Activated T-helper 17 cell treated with anti-CD3 and anti-CD28 coated beads, Interleukin-2, amount 50 U/mL, for 72 hours (primary cell): ENCODE data around the gene SLC30A9. TPM values are rescaled to one million over a fixed set of nuclear protein-coding genes. Genes with fewer than 3 reads are reported as not detected.

ENCODE experiments used
- ATAC-seq: fragments of 150-1000 bp; cut with Tn5 transposase; replicated peaks from 2 replicates; pipeline ENCODE4 v1.10.0; 2021; ENCODE audit warnings: mild to moderate bottlenecking, moderate library complexity
- H3K27ac Mint-ChIP-seq: one replicate; pipeline ENCODE4 v1.8.0; 2022; ENCODE audit warnings: mixed read lengths
- H3K27me3 Mint-ChIP-seq: one replicate; pipeline ENCODE4 v1.8.0; 2022; ENCODE audit warnings: mixed read lengths
- H3K36me3 Mint-ChIP-seq: one replicate; pipeline ENCODE4 v1.8.0; 2022; ENCODE audit warnings: low read depth, mild to moderate bottlenecking, mixed read lengths
- H3K4me1 Mint-ChIP-seq: one replicate; pipeline ENCODE4 v1.8.0; 2022; ENCODE audit warnings: mixed read lengths
- H3K4me3 Mint-ChIP-seq: one replicate; pipeline ENCODE4 v1.8.0; 2022; ENCODE audit warnings: mild to moderate bottlenecking, mixed read lengths
- H3K9me3 Mint-ChIP-seq: one replicate; pipeline ENCODE4 v1.8.0; 2022; ENCODE audit warnings: mixed read lengths
- total RNA-seq, 2 donors: library from RNA; stranded (reverse); gene quantifications; one replicate each; pipeline ENCODE4 v1.2.3, GENCODE V29; 2022

SLC30A9 gene
- 10 to 100 TPM; 45.6 to 45.7 TPM for total RNA-seq

GRCh38 chr4:41990365-41991111 lies at the start of gene SLC30A9:
Gene SLC30A9 (plus strand): TSS chr4:41990530. CDS start chr4:41990652, 122 bp downstream.
- peak; percentile 98 for ATAC-seq
- Mint-ChIP-seq H3K27me3 (no peaks in the 10 kb centered on the region), H3K4me1 (peaks cover 7% of the 10 kb centered on the region), H3K4me3 (peak within 1 kb of the TSS; percentile 93), H3K36me3 (peaks cover 28% of the 10 kb centered on the region), H3K27ac (peak within 1 kb of the TSS; percentile 91), H3K9me3 (no peaks in the 10 kb centered on the region)

- Mint-ChIP-seq H3K4me3 (no peak overlapping the region), H3K27me3 (no peaks in the 10 kb centered on the region), H3K4me1 (peaks cover 10% of the 10 kb centered on the region), H3K36me3 (peaks cover 96% of the 10 kb centered on the region), H3K9me3 (no peaks in the 10 kb centered on the region), H3K27ac (no peak overlapping the region)
- no peak for ATAC-seq
Measured at GRCh38 chr4:41940834-41941233, 49.5 kb upstream of the SLC30A9 start.

- Mint-ChIP-seq H3K36me3 (peaks cover 98% of the 10 kb centered on the region), H3K4me1 (peaks cover 4% of the 10 kb centered on the region)
- no peak for ATAC-seq
Measured at GRCh38 chr4:41943506-41943905, 46.8 kb upstream of the SLC30A9 start.

GRCh38 chr4:41944089-41944488 lies 46.2 kb upstream of the SLC30A9 start:
- H3K36me3 Mint-ChIP-seq = peaks cover 98% of the 10 kb centered on the region
- H3K9me3 Mint-ChIP-seq = no peaks in the 10 kb centered on the region
- no peak overlapping the region for H3K27ac Mint-ChIP-seq
- peaks cover 4% of the 10 kb centered on the region for H3K4me1 Mint-ChIP-seq
- no peaks in the 10 kb centered on the region for H3K27me3 Mint-ChIP-seq
- no peak overlapping the region for H3K4me3 Mint-ChIP-seq
- no peak for ATAC-seq

More at GRCh38 chr4:41943506-41943905, 46.8 kb upstream of the SLC30A9 start:
- Mint-ChIP-seq H3K4me3 (no peak overlapping the region), H3K9me3 (no peaks in the 10 kb centered on the region), H3K27me3 (no peaks in the 10 kb centered on the region), H3K27ac (no peak overlapping the region)

- Mint-ChIP-seq H3K9me3 (no peaks in the 10 kb centered on the region), H3K36me3 (peaks cover 98% of the 10 kb centered on the region), H3K27me3 (no peaks in the 10 kb centered on the region), H3K4me3 (no peak overlapping the region), H3K27ac (no peak overlapping the region), H3K4me1 (no peaks in the 10 kb centered on the region)
- no peak for ATAC-seq
Measured at GRCh38 chr4:41949531-41949930, 40.8 kb upstream of the SLC30A9 start.

- Mint-ChIP-seq H3K36me3 (peaks cover 42% of the 10 kb centered on the region), H3K4me3 (no peak overlapping the region), H3K4me1 (no peaks in the 10 kb centered on the region), H3K27me3 (no peaks in the 10 kb centered on the region), H3K27ac (no peak overlapping the region), H3K9me3 (no peaks in the 10 kb centered on the region)
- ATAC-seq = no peak
Measured at GRCh38 chr4:41957634-41958033, 32.7 kb upstream of the SLC30A9 start.

- Mint-ChIP-seq H3K36me3 (no peaks in the 10 kb centered on the region), H3K4me3 (no peak overlapping the region), H3K4me1 (no peaks in the 10 kb centered on the region), H3K9me3 (peaks cover 1% of the 10 kb centered on the region), H3K27ac (no peak overlapping the region), H3K27me3 (no peaks in the 10 kb centered on the region)
- ATAC-seq = no peak
Measured at GRCh38 chr4:41963105-41963504, 27.2 kb upstream of the SLC30A9 start.

- no peaks in the 10 kb centered on the region for H3K27me3 Mint-ChIP-seq
- ATAC-seq = no peak
- H3K4me1 Mint-ChIP-seq = no peaks in the 10 kb centered on the region
- peaks cover 4% of the 10 kb centered on the region for H3K9me3 Mint-ChIP-seq
- no peaks in the 10 kb centered on the region for H3K36me3 Mint-ChIP-seq
- no peak overlapping the region for H3K27ac Mint-ChIP-seq
- H3K4me3 Mint-ChIP-seq = no peak overlapping the region
Measured at GRCh38 chr4:41964401-41964800, 25.9 kb upstream of the SLC30A9 start.

GRCh38 chr4:41967392-41967791 lies 22.9 kb upstream of the SLC30A9 start:
- Mint-ChIP-seq H3K4me1 (no peaks in the 10 kb centered on the region), H3K9me3 (peaks cover 4% of the 10 kb centered on the region), H3K4me3 (no peak overlapping the region), H3K27me3 (no peaks in the 10 kb centered on the region), H3K27ac (no peak overlapping the region), H3K36me3 (no peaks in the 10 kb centered on the region)
- no peak for ATAC-seq

GRCh38 chr4:41969671-41970070 lies 20.7 kb upstream of the SLC30A9 start:
- Mint-ChIP-seq H3K9me3 (peaks cover 4% of the 10 kb centered on the region), H3K36me3 (no peaks in the 10 kb centered on the region), H3K4me3 (no peak overlapping the region), H3K27ac (no peak overlapping the region), H3K4me1 (no peaks in the 10 kb centered on the region), H3K27me3 (no peaks in the 10 kb centered on the region)
- ATAC-seq = no peak

- Mint-ChIP-seq H3K27ac (no peak overlapping the region), H3K9me3 (no peaks in the 10 kb centered on the region), H3K27me3 (no peaks in the 10 kb centered on the region), H3K4me3 (no peak overlapping the region), H3K4me1 (no peaks in the 10 kb centered on the region), H3K36me3 (no peaks in the 10 kb centered on the region)
- peak; percentile 45 for ATAC-seq
Measured at GRCh38 chr4:41975341-41975740, 15.0 kb upstream of the SLC30A9 start.

- no peak for ATAC-seq
- Mint-ChIP-seq H3K4me3 (no peak overlapping the region), H3K27me3 (no peaks in the 10 kb centered on the region), H3K27ac (no peak overlapping the region), H3K4me1 (no peaks in the 10 kb centered on the region), H3K36me3 (no peaks in the 10 kb centered on the region), H3K9me3 (no peaks in the 10 kb centered on the region)
Measured at GRCh38 chr4:41976775-41977516, 13.4 kb upstream of the SLC30A9 start.

- no peaks in the 10 kb centered on the region for H3K36me3 Mint-ChIP-seq
- no peak for ATAC-seq
- no peak overlapping the region for H3K27ac Mint-ChIP-seq
- no peaks in the 10 kb centered on the region for H3K9me3 Mint-ChIP-seq
- H3K4me1 Mint-ChIP-seq = no peaks in the 10 kb centered on the region
- H3K4me3 Mint-ChIP-seq = no peak overlapping the region
- no peaks in the 10 kb centered on the region for H3K27me3 Mint-ChIP-seq
Measured at GRCh38 chr4:41977709-41978108, 12.6 kb upstream of the SLC30A9 start.

- H3K4me3 Mint-ChIP-seq = no peak within 1 kb of the TSS
- no peaks in the 10 kb centered on the region for H3K4me1 Mint-ChIP-seq
- ATAC-seq = no peak
- no peak within 1 kb of the TSS for H3K27ac Mint-ChIP-seq
- H3K36me3 Mint-ChIP-seq = no peaks in the 10 kb centered on the region
- H3K9me3 Mint-ChIP-seq = no peaks in the 10 kb centered on the region
- no peaks in the 10 kb centered on the region for H3K27me3 Mint-ChIP-seq
Measured at GRCh38 chr4:41981456-41981855, 8.9 kb upstream of the SLC30A9 start, which contains the start of gene DCAF4L1. Gene DCAF4L1 (plus strand): TSS chr4:41981756. CDS start chr4:41981793, 37 bp downstream.

GRCh38 chr4:41982716-41983115 lies 7.6 kb upstream of the SLC30A9 start:
- no peak for ATAC-seq
- Mint-ChIP-seq H3K27ac (no peak overlapping the region), H3K36me3 (no peaks in the 10 kb centered on the region), H3K4me1 (no peaks in the 10 kb centered on the region), H3K9me3 (no peaks in the 10 kb centered on the region), H3K27me3 (no peaks in the 10 kb centered on the region), H3K4me3 (no peak overlapping the region)
